HG02763 (cell line): Measurements from ENCODE around the gene HOXC10.

Experiments
- ATAC-seq: cut with Tn5 transposase; IDR thresholded peaks from one replicate; pipeline ENCODE4 v1.9.1; 2021; ENCODE audit warnings: mild to moderate bottlenecking, moderate library complexity; ENCODE audit not compliant: unreplicated experiment

The HOXC10 gene

GRCh38 chr12:53976823-53977595 lies 7.9 kb upstream of the HOXC10 start:
- ATAC-seq = no peak

- ATAC-seq = no peak
Observed at GRCh38 chr12:53977596-53978445, 7.1 kb upstream of the HOXC10 start.

- ATAC-seq = no peak
Observed at GRCh38 chr12:53978477-53979356, 6.2 kb upstream of the HOXC10 start.

- ATAC-seq = no peak
Observed at GRCh38 chr12:53980104-53980801, 4.7 kb upstream of the HOXC10 start.

GRCh38 chr12:53980802-53981496 lies 4.0 kb upstream of the HOXC10 start:
- ATAC-seq = no peak

GRCh38 chr12:53981634-53982565 lies 3.0 kb upstream of the HOXC10 start:
- no peak for ATAC-seq

GRCh38 chr12:53982648-53983567 lies 2.0 kb upstream of the HOXC10 start:
- no peak for ATAC-seq

- no peak for ATAC-seq
Observed at GRCh38 chr12:53983568-53983949, 1.4 kb upstream of the HOXC10 start.

- no peak for ATAC-seq
Observed at GRCh38 chr12:53983950-53984572, 885 bp upstream of the HOXC10 start.

GRCh38 chr12:53985692-53985993 lies 697 bp downstream of the HOXC10 start:
- no peak for ATAC-seq

- ATAC-seq = no peak
Observed at GRCh38 chr12:53985994-53986685, 1.2 kb downstream of the HOXC10 start.

- ATAC-seq = no peak
Observed at GRCh38 chr12:53986686-53987483, 1.9 kb downstream of the HOXC10 start.

- no peak for ATAC-seq
Observed at GRCh38 chr12:53987787-53988230, 2.9 kb downstream of the HOXC10 start.

- no peak for ATAC-seq
Observed at GRCh38 chr12:53988541-53989226, 3.7 kb downstream of the HOXC10 start.
